ENCODE data around the gene APBB2. TPM values are rescaled to one million over a fixed set of nuclear protein-coding genes. Genes with fewer than 3 reads are reported as not detected.

APBB2 gene
- total and polyA plus RNA-seq, 2 experiments from 2014 or later: 35.8 to 74.8 TPM

DNA sequence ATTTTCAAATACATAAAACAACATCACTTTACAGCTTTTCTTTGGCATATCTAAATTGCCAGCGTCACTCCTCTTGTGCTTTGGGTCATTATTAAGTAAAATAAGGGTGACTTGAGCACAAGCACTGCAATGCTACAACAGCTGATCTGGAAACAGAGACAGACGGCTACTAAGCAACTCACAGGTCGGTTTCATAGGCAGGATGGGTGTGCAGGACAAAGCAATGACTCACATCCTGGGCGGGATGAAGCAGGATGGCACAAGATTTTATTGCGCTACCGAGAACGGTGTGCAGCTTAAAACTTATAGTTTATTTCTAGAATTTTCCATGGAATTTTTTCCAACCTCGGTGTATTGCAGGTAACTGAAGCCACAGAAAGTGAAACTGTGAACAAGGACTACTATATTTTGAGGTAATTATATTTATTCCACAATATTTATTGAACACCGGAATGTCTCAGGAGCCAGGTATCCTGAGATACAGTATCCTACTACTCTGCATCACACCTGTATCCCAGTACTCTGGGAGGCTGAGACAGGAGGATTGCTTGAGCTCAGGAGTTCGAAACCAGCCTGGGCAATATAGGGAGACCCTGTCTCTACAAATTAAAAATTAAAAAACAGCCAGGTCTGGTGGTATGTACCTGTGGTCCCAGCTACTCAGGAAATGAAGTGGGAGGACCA lies 215.5 kb downstream of the APBB2 start:
- no peaks in the 10 kb centered on the region for H3K9me2 ChIP-seq (ENCODE audit: insufficient read depth)
- no peak overlapping the region for H3K4me3 ChIP-seq
- H3K27ac ChIP-seq (ENCODE audit: low read depth): no peak overlapping the region
- no peak overlapping the region for H3K27ac Mint-ChIP-seq
- H2AFZ ChIP-seq: no peak overlapping the region
- H3K4me1 Mint-ChIP-seq: peaks cover 21% of the 10 kb centered on the region; the same call in 2 of the 3 replicates
- no peaks in the 10 kb centered on the region for H3K36me3 ChIP-seq (ENCODE audit: insufficient read depth)
- H3K4me2 ChIP-seq: no peak overlapping the region
- H3F3A ChIP-seq (replicated peaks; ENCODE audit: low read depth): no peaks in the 10 kb centered on the region
- H3K4me1 ChIP-seq (ENCODE audit: insufficient read depth): peaks cover 29% of the 10 kb centered on the region
- DNase-seq (ENCODE audit: low spot score) (no peak), ATAC-seq (peak; percentile 36; the same call in 1 of the 3 replicates)
- H3K4me3 Mint-ChIP-seq: no peak overlapping the region
- H3K79me2 ChIP-seq (replicated peaks; ENCODE audit: insufficient read depth): no peaks in the 10 kb centered on the region
- TF ChIP-seq JUNB (IDR thresholded peaks at IDR 0.05; ENCODE audit: unreplicated experiment) (no peak), ZNF331 (CRISPR knock-in tag; IDR thresholded peaks at IDR 0.05; ENCODE audit: low read depth) (no peak), POLR2AphosphoS5 (IDR thresholded peaks at IDR 0.05; ENCODE audit: low read depth) (no peak), CREB1 (CRISPR knock-in tag; IDR thresholded peaks at IDR 0.05; ENCODE audit: low read depth) (no peak)
- TF ChIP-seq, protein P1, sequence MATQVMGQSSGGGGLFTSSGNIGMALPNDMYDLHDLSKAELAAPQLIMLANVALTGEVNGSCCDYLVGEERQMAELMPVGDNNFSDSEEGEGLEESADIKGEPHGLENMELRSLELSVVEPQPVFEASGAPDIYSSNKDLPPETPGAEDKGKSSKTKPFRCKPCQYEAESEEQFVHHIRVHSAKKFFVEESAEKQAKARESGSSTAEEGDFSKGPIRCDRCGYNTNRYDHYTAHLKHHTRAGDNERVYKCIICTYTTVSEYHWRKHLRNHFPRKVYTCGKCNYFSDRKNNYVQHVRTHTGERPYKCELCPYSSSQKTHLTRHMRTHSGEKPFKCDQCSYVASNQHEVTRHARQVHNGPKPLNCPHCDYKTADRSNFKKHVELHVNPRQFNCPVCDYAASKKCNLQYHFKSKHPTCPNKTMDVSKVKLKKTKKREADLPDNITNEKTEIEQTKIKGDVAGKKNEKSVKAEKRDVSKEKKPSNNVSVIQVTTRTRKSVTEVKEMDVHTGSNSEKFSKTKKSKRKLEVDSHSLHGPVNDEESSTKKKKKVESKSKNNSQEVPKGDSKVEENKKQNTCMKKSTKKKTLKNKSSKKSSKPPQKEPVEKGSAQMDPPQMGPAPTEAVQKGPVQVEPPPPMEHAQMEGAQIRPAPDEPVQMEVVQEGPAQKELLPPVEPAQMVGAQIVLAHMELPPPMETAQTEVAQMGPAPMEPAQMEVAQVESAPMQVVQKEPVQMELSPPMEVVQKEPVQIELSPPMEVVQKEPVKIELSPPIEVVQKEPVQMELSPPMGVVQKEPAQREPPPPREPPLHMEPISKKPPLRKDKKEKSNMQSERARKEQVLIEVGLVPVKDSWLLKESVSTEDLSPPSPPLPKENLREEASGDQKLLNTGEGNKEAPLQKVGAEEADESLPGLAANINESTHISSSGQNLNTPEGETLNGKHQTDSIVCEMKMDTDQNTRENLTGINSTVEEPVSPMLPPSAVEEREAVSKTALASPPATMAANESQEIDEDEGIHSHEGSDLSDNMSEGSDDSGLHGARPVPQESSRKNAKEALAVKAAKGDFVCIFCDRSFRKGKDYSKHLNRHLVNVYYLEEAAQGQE (IDR thresholded peaks at IDR 0.05; ENCODE audit: unreplicated experiment): no peak
- TF ChIP-seq, protein P2, sequence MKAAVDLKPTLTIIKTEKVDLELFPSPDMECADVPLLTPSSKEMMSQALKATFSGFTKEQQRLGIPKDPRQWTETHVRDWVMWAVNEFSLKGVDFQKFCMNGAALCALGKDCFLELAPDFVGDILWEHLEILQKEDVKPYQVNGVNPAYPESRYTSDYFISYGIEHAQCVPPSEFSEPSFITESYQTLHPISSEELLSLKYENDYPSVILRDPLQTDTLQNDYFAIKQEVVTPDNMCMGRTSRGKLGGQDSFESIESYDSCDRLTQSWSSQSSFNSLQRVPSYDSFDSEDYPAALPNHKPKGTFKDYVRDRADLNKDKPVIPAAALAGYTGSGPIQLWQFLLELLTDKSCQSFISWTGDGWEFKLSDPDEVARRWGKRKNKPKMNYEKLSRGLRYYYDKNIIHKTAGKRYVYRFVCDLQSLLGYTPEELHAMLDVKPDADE (IDR thresholded peaks at IDR 0.05): no peak
- H3K27me3 ChIP-seq (ENCODE audit: insufficient read depth): no peaks in the 10 kb centered on the region
- no peaks in the 10 kb centered on the region for H3K27me3 Mint-ChIP-seq (ENCODE audit: insufficient read depth, low read depth, poor library complexity)
- H3K9me3 Mint-ChIP-seq: no peaks in the 10 kb centered on the region
- H4K20me1 ChIP-seq (replicated peaks; ENCODE audit: insufficient read depth): 0 out of 2 replicates have a peak, but pooled peaks cover 3% of the 10 kb centered on the region
- H3K36me3 Mint-ChIP-seq (ENCODE audit: low read depth): no peaks in the 10 kb centered on the region

DNA sequence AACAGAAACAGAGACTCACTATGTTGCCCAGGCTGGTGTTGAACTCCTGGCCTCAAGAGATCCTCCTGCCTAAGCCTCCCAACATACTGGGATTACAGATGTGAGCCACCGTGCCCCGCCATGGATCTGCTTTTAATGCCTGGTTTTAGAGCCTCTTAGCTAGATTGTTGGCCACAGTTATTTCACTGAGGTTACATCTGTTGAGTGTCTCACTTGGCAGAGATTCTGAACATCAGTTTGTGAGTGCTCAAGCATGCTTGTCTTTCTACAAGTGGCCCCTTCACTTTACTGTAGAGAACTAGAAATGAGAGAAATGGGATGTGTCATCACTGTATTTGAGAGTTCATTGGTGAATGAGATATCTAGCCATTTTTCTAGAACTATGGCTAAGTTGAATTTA lies 218.5 kb downstream of the APBB2 start:
- Histone ChIP-seq H3K27ac (ENCODE audit: low read depth) (no peak overlapping the region), H3F3A (replicated peaks; ENCODE audit: low read depth) (no peaks in the 10 kb centered on the region), H3K79me2 (replicated peaks; ENCODE audit: insufficient read depth) (no peaks in the 10 kb centered on the region), H3K27me3 (ENCODE audit: insufficient read depth) (no peaks in the 10 kb centered on the region), H2AFZ (no peak overlapping the region), H3K36me3 (ENCODE audit: insufficient read depth) (no peaks in the 10 kb centered on the region), H4K20me1 (replicated peaks; ENCODE audit: insufficient read depth) (0 out of 2 replicates have a peak, but pooled peaks cover 3% of the 10 kb centered on the region), H3K4me2 (no peak overlapping the region), H3K9me2 (ENCODE audit: insufficient read depth) (no peaks in the 10 kb centered on the region), H3K4me1 (ENCODE audit: insufficient read depth) (peaks cover 22% of the 10 kb centered on the region), H3K4me3 (no peak overlapping the region)
- Mint-ChIP-seq H3K9me3 (no peaks in the 10 kb centered on the region), H3K4me1 (peaks cover 12% of the 10 kb centered on the region; the same call in 2 of the 3 replicates), H3K4me3 (no peak overlapping the region), H3K27me3 (ENCODE audit: insufficient read depth, low read depth, poor library complexity) (no peaks in the 10 kb centered on the region), H3K27ac (0 out of 2 replicates have a peak overlapping the region, but pooled peaks have one; percentile 14), H3K36me3 (ENCODE audit: low read depth) (no peaks in the 10 kb centered on the region)
- DNase-seq (ENCODE audit: low spot score) (no peak), ATAC-seq (no peak)
- no peak for TF ChIP-seq NANOG (IDR thresholded peaks at IDR 0.05; ENCODE audit: borderline replicate concordance)
- TF ChIP-seq, protein P3, sequence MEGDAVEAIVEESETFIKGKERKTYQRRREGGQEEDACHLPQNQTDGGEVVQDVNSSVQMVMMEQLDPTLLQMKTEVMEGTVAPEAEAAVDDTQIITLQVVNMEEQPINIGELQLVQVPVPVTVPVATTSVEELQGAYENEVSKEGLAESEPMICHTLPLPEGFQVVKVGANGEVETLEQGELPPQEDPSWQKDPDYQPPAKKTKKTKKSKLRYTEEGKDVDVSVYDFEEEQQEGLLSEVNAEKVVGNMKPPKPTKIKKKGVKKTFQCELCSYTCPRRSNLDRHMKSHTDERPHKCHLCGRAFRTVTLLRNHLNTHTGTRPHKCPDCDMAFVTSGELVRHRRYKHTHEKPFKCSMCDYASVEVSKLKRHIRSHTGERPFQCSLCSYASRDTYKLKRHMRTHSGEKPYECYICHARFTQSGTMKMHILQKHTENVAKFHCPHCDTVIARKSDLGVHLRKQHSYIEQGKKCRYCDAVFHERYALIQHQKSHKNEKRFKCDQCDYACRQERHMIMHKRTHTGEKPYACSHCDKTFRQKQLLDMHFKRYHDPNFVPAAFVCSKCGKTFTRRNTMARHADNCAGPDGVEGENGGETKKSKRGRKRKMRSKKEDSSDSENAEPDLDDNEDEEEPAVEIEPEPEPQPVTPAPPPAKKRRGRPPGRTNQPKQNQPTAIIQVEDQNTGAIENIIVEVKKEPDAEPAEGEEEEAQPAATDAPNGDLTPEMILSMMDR (conservative IDR thresholded peaks at IDR 0.05; ENCODE audit: low read depth in 2 of 2): no peak
- TF ChIP-seq, protein P2 (IDR thresholded peaks at IDR 0.05): no peak
- no peak for TF ChIP-seq JUNB (IDR thresholded peaks at IDR 0.05; ENCODE audit: unreplicated experiment)
- TF ChIP-seq STAT1 (IDR thresholded peaks at IDR 0.05; ENCODE audit: unreplicated experiment): no peak
- TF ChIP-seq CREB1 (CRISPR knock-in tag; IDR thresholded peaks at IDR 0.05; ENCODE audit: low read depth): no peak
